ENCODE data around the gene KCTD4. TPM values are rescaled to one million over a fixed set of nuclear protein-coding genes. Genes with fewer than 3 reads are reported as not detected.

KCTD4 gene
- total RNA-seq, 1 experiment from 2014 or later, result not detected

GRCh38 chr13:45224176-45224575 is 23.3 kb upstream of the KCTD4 start:
- Histone ChIP-seq H3K4me1 (ENCODE audit: insufficient read depth, low read length) (peaks cover 19% of the 10 kb centered on the region), H3K9me3 (ENCODE audit: low read length) (no peaks in the 10 kb centered on the region), H3K27me3 (ENCODE audit: low read length) (no peaks in the 10 kb centered on the region), H3K4me3 (ENCODE audit: low read length) (no peak overlapping the region), H4K20me1 (ENCODE audit: low read length) (no peaks in the 10 kb centered on the region), H3K9ac (ENCODE audit: low read length) (no peak overlapping the region), H3K27ac (ENCODE audit: low read length) (no peak overlapping the region), H3K4me2 (ENCODE audit: low read length) (no peak overlapping the region), H2AFZ (ENCODE audit: low read length) (no peak overlapping the region), H3K79me2 (ENCODE audit: low read length) (peaks cover 47% of the 10 kb centered on the region), H3K36me3 (ENCODE audit: low read depth, low read length) (peaks cover 3% of the 10 kb centered on the region; the same call in 1 of the 2 replicates), H3K9me2 (replicated peaks; ENCODE audit: low read length) (no peaks in the 10 kb centered on the region), H3F3A (ENCODE audit: low read length, unreplicated experiment) (peaks cover 3% of the 10 kb centered on the region)
- BruUV-seq (replicated peaks), result no TSS peak
- no peak for TF ChIP-seq CTCF (conservative IDR thresholded peaks at IDR 0.05; ENCODE audit: low read depth, low read length)
- no peak for TF ChIP-seq EZH2phosphoT487 (IDR thresholded peaks at IDR 0.05; ENCODE audit: borderline replicate concordance, low read length)
- no peak for TF ChIP-seq EZH2 (IDR thresholded peaks at IDR 0.05; ENCODE audit: low read length, unreplicated experiment)
- POLR2A ChIA-PET (ENCODE audit: unreplicated experiment), result no interaction called here
- ATAC-seq (no peak), DNase-seq (no peak)
- intact Hi-C loops (cut with micrococcal nuclease), result no loop called here
- CTCF ChIA-PET, result no interaction called here

- ATAC-seq (no peak), DNase-seq (no peak)
- POLR2A ChIA-PET (ENCODE audit: unreplicated experiment), result no interaction called here
- Histone ChIP-seq H3K36me3 (ENCODE audit: low read depth, low read length) (peaks cover 3% of the 10 kb centered on the region; the same call in 1 of the 2 replicates), H4K20me1 (ENCODE audit: low read length) (no peaks in the 10 kb centered on the region), H3K27ac (ENCODE audit: low read length) (no peak overlapping the region), H3K4me3 (ENCODE audit: low read length) (no peak overlapping the region), H3K4me2 (ENCODE audit: low read length) (no peak overlapping the region), H3K9me2 (replicated peaks; ENCODE audit: low read length) (no peaks in the 10 kb centered on the region), H3K4me1 (ENCODE audit: insufficient read depth, low read length) (peaks cover 31% of the 10 kb centered on the region), H3K27me3 (ENCODE audit: low read length) (no peaks in the 10 kb centered on the region), H3K9ac (ENCODE audit: low read length) (no peak overlapping the region), H2AFZ (ENCODE audit: low read length) (no peak overlapping the region), H3K79me2 (ENCODE audit: low read length) (peaks cover 59% of the 10 kb centered on the region), H3K9me3 (ENCODE audit: low read length) (no peaks in the 10 kb centered on the region), H3F3A (ENCODE audit: low read length, unreplicated experiment) (peaks cover 3% of the 10 kb centered on the region)
- TF ChIP-seq EZH2 (IDR thresholded peaks at IDR 0.05; ENCODE audit: low read length, unreplicated experiment) (no peak), EZH2phosphoT487 (IDR thresholded peaks at IDR 0.05; ENCODE audit: borderline replicate concordance, low read length) (no peak), CTCF (conservative IDR thresholded peaks at IDR 0.05; ENCODE audit: low read depth, low read length) (no peak)
- no TSS peak for BruUV-seq (replicated peaks)
- CTCF ChIA-PET, result no interaction called here
- intact Hi-C loops (cut with micrococcal nuclease), result no loop called here
These were observed 22.1 kb upstream of the KCTD4 start for GRCh38 chr13:45222919-45223318.

DNA sequence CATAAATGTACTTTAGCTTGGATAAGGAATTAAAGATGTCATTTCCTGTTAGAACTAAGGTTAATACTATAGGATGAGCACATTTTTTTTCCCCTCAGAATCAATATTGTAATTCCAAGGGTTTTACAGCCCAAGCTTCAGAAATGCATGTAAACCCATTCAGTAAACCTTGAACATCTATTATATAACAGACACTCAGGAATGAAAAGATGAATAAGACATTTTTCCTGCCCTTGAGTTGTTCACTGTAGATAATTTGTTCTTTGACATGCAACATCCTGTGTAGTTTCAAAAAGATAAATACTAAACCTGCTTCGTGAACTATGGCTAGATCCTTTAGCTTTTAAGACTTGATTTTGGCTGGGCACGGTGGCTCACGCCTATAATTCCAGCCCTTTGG is 21.7 kb upstream of the KCTD4 start:
- no peak for ATAC-seq
- H2AFZ ChIP-seq (ENCODE audit: low read length), result no peak overlapping the region
- no peak for TF ChIP-seq EZH2 (IDR thresholded peaks at IDR 0.05; ENCODE audit: low read length, unreplicated experiment)
- no peak for TF ChIP-seq CTCF (conservative IDR thresholded peaks at IDR 0.05; ENCODE audit: low read depth, low read length)
- no peak for TF ChIP-seq EZH2phosphoT487 (IDR thresholded peaks at IDR 0.05; ENCODE audit: borderline replicate concordance, low read length)
- peaks cover 64% of the 10 kb centered on the region for H3K79me2 ChIP-seq (ENCODE audit: low read length)
- intact Hi-C loops (cut with micrococcal nuclease), result no loop called here
- no peaks in the 10 kb centered on the region for H4K20me1 ChIP-seq (ENCODE audit: low read length)
- no peak overlapping the region for H3K4me3 ChIP-seq (ENCODE audit: low read length)
- no peaks in the 10 kb centered on the region for H3K9me3 ChIP-seq (ENCODE audit: low read length)
- H3F3A ChIP-seq (ENCODE audit: low read length, unreplicated experiment), result peaks cover 3% of the 10 kb centered on the region
- H3K4me1 ChIP-seq (ENCODE audit: insufficient read depth, low read length), result peaks cover 31% of the 10 kb centered on the region
- H3K9ac ChIP-seq (ENCODE audit: low read length), result no peak overlapping the region
- H3K27ac ChIP-seq (ENCODE audit: low read length), result no peak overlapping the region
- POLR2A ChIA-PET (ENCODE audit: unreplicated experiment), result no interaction called here
- no peak for DNase-seq
- H3K27me3 ChIP-seq (ENCODE audit: low read length), result no peaks in the 10 kb centered on the region
- peaks cover 3% of the 10 kb centered on the region; the same call in 1 of the 2 replicates for H3K36me3 ChIP-seq (ENCODE audit: low read depth, low read length)
- H3K4me2 ChIP-seq (ENCODE audit: low read length), result no peak overlapping the region
- CTCF ChIA-PET, result no interaction called here
- BruUV-seq (replicated peaks), result no TSS peak
- no peaks in the 10 kb centered on the region for H3K9me2 ChIP-seq (replicated peaks; ENCODE audit: low read length)
